Tibial nerve (tissue), 4 donors: ENCODE results near the gene NKX2-1. TPM values are rescaled to one million over a fixed set of nuclear protein-coding genes. Genes with fewer than 3 reads are reported as not detected.
A peak's percentile ranks its signal among the peaks of the same experiment; 100 is the strongest.

Source experiments
- DNase-seq, 2 donors: peaks; one replicate each; pipeline ENCODE4 v3.0.0-alpha.2; 2019; ENCODE audit warnings: low spot score in 2 of 2
- H3K27ac ChIP-seq, 4 donors: fragments of 200-600 bp; sonication (generic) in 3 of 4; one replicate each; pipeline ENCODE4 v1.5.1; 2017 to 2019; ENCODE audit warnings: mild to moderate bottlenecking in 1 of 4
- H3K27me3 ChIP-seq, 2 donors: fragments of 200-600 bp; sonication (generic) in 1 of 2; one replicate each; pipeline versions ENCODE4 v1.5.1 to v1.6.0; 2017 to 2019
- H3K36me3 ChIP-seq, 3 donors: fragments of 200-600 bp; sonication (generic); one replicate each; pipeline ENCODE4 v1.5.1; 2018 to 2019
- H3K4me1 ChIP-seq, 4 donors: fragments of 200-600 bp; sonication (generic) in 3 of 4; one replicate each; pipeline ENCODE4 v1.5.1; 2017 to 2019
- H3K4me3 ChIP-seq, 4 donors: fragments of 200-600 bp; sonication (generic) in 3 of 4; one replicate each; pipeline ENCODE4 v1.5.1; 2017 to 2019; ENCODE audit warnings: mild to moderate bottlenecking in 1 of 4, moderate library complexity in 1 of 4
- H3K9me3 ChIP-seq, 4 donors: fragments of 200-600 bp; sonication (generic) in 3 of 4; one replicate each; pipeline ENCODE4 v1.5.1; 2017 to 2019
- CTCF ChIP-seq, 5 experiments: fragments of 200-600 bp in 3 of 5; fragments of 450-650 bp in 2 of 5; sonication (generic) in 3 of 5; IDR thresholded peaks; one replicate each; pipeline ENCODE4 v1.5.1; 2016 to 2019; ENCODE audit warnings: antibody characterized with exemption in 5 of 5, mild to moderate bottlenecking in 3 of 5, moderate library complexity in 2 of 5
- EP300 ChIP-seq, 2 donors: sonication (generic); formaldehyde crosslinking; IDR thresholded peaks; one replicate each; pipeline ENCODE4 v1.6.1; 2017; ENCODE audit warnings: antibody characterized with exemption in 2 of 2, mild to moderate bottlenecking in 1 of 2
- POLR2A ChIP-seq, 2 donors: fragments of 450-650 bp; IDR thresholded peaks; one replicate each; pipeline ENCODE4 v1.6.1; 2017; ENCODE audit warnings: antibody characterized with exemption in 2 of 2, mild to moderate bottlenecking in 2 of 2, moderate library complexity in 2 of 2
- WGBS, 2 donors: methylation state at CpG; one replicate each; pipeline ENCODE4 v1.1.5; 2018; 5-methylcytosine and 5-hydroxymethylcytosine counted together
- total RNA-seq, 4 donors: library from RNA; depleted of rRNA; stranded (reverse); fragments of >200 nt; gene quantifications; one replicate each; pipeline ENCODE4 v1.1.0, GENCODE V29; 2016

NKX2-1 gene
- total RNA-seq, 4 donors from 2014 or later = not detected

GRCh38 chr14:36518586-36519430 is 1.2 kb downstream of the NKX2-1 start:
- WGBS, 2 donors = 2 to 3% methylated on average over 59 to 70 of the region's 79 CpGs
- TF ChIP-seq POLR2A (IDR thresholded peaks at IDR 0.05) = no peak
- TF ChIP-seq EP300 (IDR thresholded peaks at IDR 0.05) = no peak
- no peak for TF ChIP-seq CTCF (IDR thresholded peaks at IDR 0.05)
- Histone ChIP-seq H3K9me3 (no peaks in the 10 kb centered on the region), H3K36me3 (no peaks in the 10 kb centered on the region), H3K27me3 (peaks cover 0 to 98% of the 10 kb centered on the region in 2 donors), H3K4me3 (peak overlapping the region in 1 of 4 donors; percentile 39), H3K27ac (no peak overlapping the region), H3K4me1 (peaks cover 0 to 74% (median 31%) of the 10 kb centered on the region in 4 donors)
- DNase-seq = no peak

GRCh38 chr14:36518031-36518585 is 1.9 kb downstream of the NKX2-1 start:
- Histone ChIP-seq H3K4me1 (peaks cover 0 to 76% (median 31%) of the 10 kb centered on the region in 4 donors), H3K4me3 (no peak overlapping the region), H3K36me3 (no peaks in the 10 kb centered on the region), H3K27me3 (peaks cover 0 to 98% of the 10 kb centered on the region in 2 donors), H3K27ac (no peak overlapping the region), H3K9me3 (no peaks in the 10 kb centered on the region)
- no peak for DNase-seq
- TF ChIP-seq POLR2A (IDR thresholded peaks at IDR 0.05) (no peak), CTCF (IDR thresholded peaks at IDR 0.05) (no peak), EP300 (IDR thresholded peaks at IDR 0.05) (no peak)
- 1 to 2% methylated on average over 13 to 32 of the region's 34 CpGs for WGBS, 2 donors

GRCh38 chr14:36517242-36518030 is 2.6 kb downstream of the NKX2-1 start:
- H3K27ac ChIP-seq = no peak overlapping the region
- 2% methylated on average over 19 to 54 of the region's 87 CpGs for WGBS, 2 donors
- peaks cover 0 to 98% of the 10 kb centered on the region in 2 donors for H3K27me3 ChIP-seq
- TF ChIP-seq CTCF (IDR thresholded peaks at IDR 0.05) (no peak), EP300 (IDR thresholded peaks at IDR 0.05) (no peak), POLR2A (IDR thresholded peaks at IDR 0.05) (no peak)
- no peak overlapping the region for H3K4me3 ChIP-seq
- no peaks in the 10 kb centered on the region for H3K9me3 ChIP-seq
- no peaks in the 10 kb centered on the region for H3K36me3 ChIP-seq
- DNase-seq = no peak
- H3K4me1 ChIP-seq = peaks cover 0 to 70% (median 31%) of the 10 kb centered on the region in 4 donors

GRCh38 chr14:36516719-36517241 is 3.3 kb downstream of the NKX2-1 start:
- Histone ChIP-seq H3K27ac (no peak overlapping the region), H3K9me3 (no peaks in the 10 kb centered on the region), H3K4me3 (no peak overlapping the region), H3K36me3 (no peaks in the 10 kb centered on the region), H3K4me1 (peaks cover 0 to 64% (median 31%) of the 10 kb centered on the region in 4 donors), H3K27me3 (peaks cover 0 to 98% of the 10 kb centered on the region in 2 donors)
- no peak for TF ChIP-seq EP300 (IDR thresholded peaks at IDR 0.05)
- no peak for TF ChIP-seq POLR2A (IDR thresholded peaks at IDR 0.05)
- TF ChIP-seq CTCF (IDR thresholded peaks at IDR 0.05) = no peak
- no peak for DNase-seq
- WGBS, 2 donors = 5 to 6% methylated on average over 16 of the region's 16 CpGs
